ENCODE results near the gene SCRN1. TPM values are rescaled to one million over a fixed set of nuclear protein-coding genes. Genes with fewer than 3 reads are reported as not detected.

Gene SCRN1
- total and polyA plus RNA-seq, 2 of the 4 experiments (the other 2 are of a cell fraction), result 57.1 to 124 TPM

- POLR2A ChIA-PET (ENCODE audit: unreplicated experiment), result no interaction called here
- peak; percentile 91 for DNase-seq
Observed at GRCh38 chr7:29968683-29969395, 20.8 kb downstream of the SCRN1 start.

More at GRCh38 chr7:29968683-29969395, 20.8 kb downstream of the SCRN1 start:
- BruUV-seq (replicated peaks), result no TSS peak
- H3K4ac ChIP-seq (ENCODE audit: low read depth, low read length), result no peak overlapping the region
- peaks cover 17% of the 10 kb centered on the region for H3K36me3 ChIP-seq (ENCODE audit: control insufficient read depth, insufficient read depth, low read length)
- dilution Hi-C loops (cut with HindIII; ENCODE audit: low sequenced_read_pairs, unreplicated experiment) (no loop called here), intact Hi-C loops (cut with micrococcal nuclease) (no loop called here), in situ Hi-C loops (cut with MboI; ENCODE audit: low sequenced_read_pairs) (no loop called here)
- peak; percentile 75 for ATAC-seq (ENCODE audit: low read depth)
- H2AK5ac ChIP-seq (ENCODE audit: low read depth, low read length), result no peak overlapping the region
- H4K8ac ChIP-seq (ENCODE audit: low read depth in 2 of 2, low read length in 2 of 2), result no peak overlapping the region
- H3K4me2 ChIP-seq (ENCODE audit: low read depth, low read length), result peak overlapping the region; percentile 11
- H3K4me1 ChIP-seq (ENCODE audit: control insufficient read depth, insufficient read depth, low read length), result peaks cover 4% of the 10 kb centered on the region; the same call in 1 of the 2 replicates
- H2AK9ac ChIP-seq (replicated peaks; ENCODE audit: low read depth, low read length, poor library complexity), result peak overlapping the region; percentile 1
- no peak overlapping the region for H3K56ac ChIP-seq (ENCODE audit: extremely low read depth, insufficient read depth, low read length)
- H3K27me3 ChIP-seq (ENCODE audit: control insufficient read depth, insufficient read depth, low read length), result no peaks in the 10 kb centered on the region
- H2BK120ac ChIP-seq (ENCODE audit: low read depth, low read length), result no peak overlapping the region
- H4K91ac ChIP-seq (ENCODE audit: insufficient read depth, low read depth, low read length), result no peak overlapping the region
- CTCF ChIA-PET, result interaction anchor here (0.6 kb wide), 1 partner anchor 16 kb away, joined by 3 read pairs; no protein-coding TSS in a partner anchor
- H3K79me1 ChIP-seq (ENCODE audit: low read depth in 1 of 2, low read length in 2 of 2), result peaks cover 36 to 73% of the 10 kb centered on the region in 2 experiments
- no peak overlapping the region for H4K5ac ChIP-seq (ENCODE audit: low read depth, low read length)
- H3K9me1 ChIP-seq (ENCODE audit: insufficient read depth, low read length), result peaks cover 14% of the 10 kb centered on the region
- H3K27ac ChIP-seq (ENCODE audit: insufficient read depth, low read length), result no peak overlapping the region
- H4K20me1 ChIP-seq (ENCODE audit: insufficient read depth, low read length), result peaks cover 59% of the 10 kb centered on the region
- 0 out of 2 replicates have a peak overlapping the region, but pooled peaks have one; percentile 44 for H3K23ac ChIP-seq (ENCODE audit: low read depth, low read length)
- H3K9ac ChIP-seq (ENCODE audit: low read depth, low read length), result no peak overlapping the region
- H3K18ac ChIP-seq (ENCODE audit: low read depth, low read length), result no peak overlapping the region
- no peak overlapping the region for H3K14ac ChIP-seq (replicated peaks; ENCODE audit: low read depth, low read length)
- no peaks in the 10 kb centered on the region for H3K9me3 ChIP-seq (ENCODE audit: control insufficient read depth, insufficient read depth, low read length)
- no peak for TF ChIP-seq RAD21 (IDR thresholded peaks at IDR 0.05; ENCODE audit: low read length)
- TF ChIP-seq POLR2A (IDR thresholded peaks at IDR 0.05; ENCODE audit: low read depth, low read length), result no peak
- TF ChIP-seq, protein P1, sequence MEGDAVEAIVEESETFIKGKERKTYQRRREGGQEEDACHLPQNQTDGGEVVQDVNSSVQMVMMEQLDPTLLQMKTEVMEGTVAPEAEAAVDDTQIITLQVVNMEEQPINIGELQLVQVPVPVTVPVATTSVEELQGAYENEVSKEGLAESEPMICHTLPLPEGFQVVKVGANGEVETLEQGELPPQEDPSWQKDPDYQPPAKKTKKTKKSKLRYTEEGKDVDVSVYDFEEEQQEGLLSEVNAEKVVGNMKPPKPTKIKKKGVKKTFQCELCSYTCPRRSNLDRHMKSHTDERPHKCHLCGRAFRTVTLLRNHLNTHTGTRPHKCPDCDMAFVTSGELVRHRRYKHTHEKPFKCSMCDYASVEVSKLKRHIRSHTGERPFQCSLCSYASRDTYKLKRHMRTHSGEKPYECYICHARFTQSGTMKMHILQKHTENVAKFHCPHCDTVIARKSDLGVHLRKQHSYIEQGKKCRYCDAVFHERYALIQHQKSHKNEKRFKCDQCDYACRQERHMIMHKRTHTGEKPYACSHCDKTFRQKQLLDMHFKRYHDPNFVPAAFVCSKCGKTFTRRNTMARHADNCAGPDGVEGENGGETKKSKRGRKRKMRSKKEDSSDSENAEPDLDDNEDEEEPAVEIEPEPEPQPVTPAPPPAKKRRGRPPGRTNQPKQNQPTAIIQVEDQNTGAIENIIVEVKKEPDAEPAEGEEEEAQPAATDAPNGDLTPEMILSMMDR (conservative IDR thresholded peaks at IDR 0.05; ENCODE audit: low read depth, low read length), result no peak
- peak; percentile 33; the same call in 1 of the 2 replicates for TF ChIP-seq BHLHE40 (IDR thresholded peaks at IDR 0.05; ENCODE audit: low read depth, low read length)
- peak; percentile 43; the same call in 1 of the 2 replicates for TF ChIP-seq FOS (IDR thresholded peaks at IDR 0.05; ENCODE audit: low read depth, low read length)
- TF ChIP-seq NFE2L2 (IDR thresholded peaks at IDR 0.05; ENCODE audit: low read depth, low read length), result no peak
- TF ChIP-seq RCOR1 (IDR thresholded peaks at IDR 0.05; ENCODE audit: insufficient replicate concordance, low read length), result no peak
- TF ChIP-seq CEBPB (IDR thresholded peaks at IDR 0.05; ENCODE audit: low read depth, low read length), result peak; percentile 7; the same call in 1 of the 2 replicates
- TF ChIP-seq MAFK (IDR thresholded peaks at IDR 0.05; ENCODE audit: low read depth, low read length), result no peak
- TF ChIP-seq MAZ (IDR thresholded peaks at IDR 0.05; ENCODE audit: borderline replicate concordance, low read depth, low read length), result no peak
- TF ChIP-seq ELK1 (IDR thresholded peaks at IDR 0.05; ENCODE audit: borderline replicate concordance, low read depth, low read length), result no peak
- no peak overlapping the region for H3K4me3 ChIP-seq (ENCODE audit: insufficient read depth, low read depth, low read length)
- WGBS, 2 experiments (ENCODE audit: extremely low coverage in 2 of 2, insufficient read length in 1 of 2), result 52% methylated on average over 5 of the region's 12 CpGs; no CpG with 5 or more reads in 1 of the 2 experiments
- no peak overlapping the region for H2BK15ac ChIP-seq (ENCODE audit: low read depth, low read length)
- H2BK5ac ChIP-seq (ENCODE audit: low read depth, low read length, poor library complexity, severe bottlenecking), result no peak overlapping the region
- H2BK20ac ChIP-seq (ENCODE audit: low read depth, low read length), result no peak overlapping the region
- no peak overlapping the region for H2AFZ ChIP-seq (replicated peaks; ENCODE audit: low read length, poor library complexity)

All from IMR-90 (cell line).